ENCODE results near the gene RAB40B.

Gene RAB40B

GRCh38 chr17:82611140-82612058 is 87.1 kb downstream of the RAB40B start:
- FAIRE-seq, result no peak

GRCh38 chr17:82609655-82610054 is 88.8 kb downstream of the RAB40B start:
- no peak for FAIRE-seq

GRCh38 chr17:82608816-82609215 is 89.7 kb downstream of the RAB40B start:
- FAIRE-seq, result no peak

GRCh38 chr17:82605939-82606600 is 92.4 kb downstream of the RAB40B start:
- FAIRE-seq, result no peak

Data from A204.1 (cell line).